Measurements from ENCODE around the gene CROCC.
"Not testable (repeated sequence)": the region's sequence is repeated elsewhere in the genome, so short reads cannot be mapped to it uniquely, and the experiment has no call there.

The CROCC gene

DNA sequence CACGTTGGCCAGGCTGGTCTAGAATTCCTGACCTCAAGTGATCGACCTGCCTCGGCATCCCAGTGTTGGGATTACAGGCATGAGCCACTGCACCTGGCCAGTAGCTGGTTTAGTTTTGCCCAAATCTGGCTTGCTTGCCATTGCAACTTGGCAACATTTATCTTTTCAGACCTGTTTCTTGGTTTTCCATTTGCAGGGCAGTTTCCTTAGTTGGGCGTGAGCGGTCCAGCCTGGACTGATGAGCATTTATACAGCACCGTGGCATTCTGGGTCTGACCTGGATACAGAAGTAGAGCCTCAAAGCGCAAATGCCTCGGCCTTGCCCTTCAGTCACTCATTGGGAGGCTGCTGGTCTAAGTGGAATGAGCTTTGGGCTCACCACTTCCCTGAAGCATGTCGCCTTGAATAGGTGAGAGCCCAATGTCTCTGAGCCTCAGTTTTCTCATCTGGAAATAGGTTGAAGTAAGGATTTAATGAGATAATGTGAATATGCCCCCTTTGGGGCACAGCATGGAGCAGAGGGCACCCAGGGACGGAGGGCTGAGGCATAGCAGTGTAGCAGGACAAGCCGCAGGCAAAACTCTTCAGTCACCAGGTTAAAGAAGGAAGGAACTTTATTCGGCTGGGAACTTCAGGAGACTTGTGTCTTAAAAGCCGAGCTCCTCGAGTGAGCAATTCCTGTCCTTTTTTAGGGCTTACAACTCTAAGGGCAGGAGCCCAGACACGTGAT is 2.6 kb upstream of the CROCC start:
- not testable (repeated sequence) for DNase-seq

DNA sequence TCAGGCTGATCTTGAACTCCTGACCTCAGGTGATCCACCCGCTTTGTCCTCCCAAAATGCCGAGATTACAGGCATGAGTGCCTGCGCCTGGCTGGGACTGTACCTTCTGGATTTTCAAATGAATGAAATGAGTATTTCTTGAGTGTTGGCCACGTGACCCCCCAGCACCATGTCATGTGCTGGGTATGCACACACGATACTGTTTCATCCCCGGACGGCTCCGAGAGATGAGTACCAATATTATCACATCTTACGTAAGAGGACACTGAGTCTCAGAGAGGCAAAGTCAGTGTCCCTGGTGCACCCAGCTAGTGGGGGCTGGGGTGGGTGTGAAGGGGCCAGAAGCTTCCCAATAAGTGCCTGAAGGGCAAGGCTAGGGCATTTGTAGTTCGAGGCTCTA is 780 bp upstream of the CROCC start:
- no peak for DNase-seq

- no peak for DNase-seq
Measured at GRCh38 chr1:16922466-16922865, 735 bp downstream of the CROCC start.

- DNase-seq, result no peak
Measured at GRCh38 chr1:16922885-16923431, 1.2 kb downstream of the CROCC start.

DNA sequence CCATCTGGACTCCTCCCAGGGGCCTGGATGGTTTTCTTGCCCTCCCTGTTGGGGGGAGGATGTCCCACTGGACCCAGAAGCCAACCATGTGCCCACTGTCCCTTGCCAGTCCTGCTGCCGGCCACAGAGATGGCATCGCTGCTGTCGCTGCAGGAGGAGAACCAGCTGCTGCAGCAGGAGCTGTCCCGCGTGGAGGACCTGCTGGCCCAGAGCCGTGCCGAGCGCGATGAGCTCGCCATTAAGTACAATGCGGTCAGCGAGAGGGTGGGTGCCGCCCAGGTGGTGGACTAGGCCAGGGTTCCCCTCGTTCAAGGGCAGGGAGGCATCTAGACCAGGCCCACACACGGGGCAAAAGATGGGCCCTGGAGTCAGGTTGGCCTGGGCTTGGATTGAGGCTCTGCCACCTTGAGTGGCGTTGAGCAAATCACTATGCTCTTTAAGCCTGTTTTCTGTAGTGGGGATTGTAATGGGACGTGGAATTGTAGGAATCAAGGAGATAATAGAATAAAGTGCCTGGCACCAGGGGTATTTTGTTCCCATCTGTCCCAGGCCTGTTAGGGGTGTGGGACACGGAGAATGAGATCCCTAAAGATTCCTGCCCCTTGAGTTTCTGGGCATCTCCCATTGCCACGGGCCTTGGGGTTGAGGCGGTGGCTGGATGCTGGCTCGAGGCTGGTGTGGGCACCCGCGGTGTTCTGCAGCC is 2.6 kb downstream of the CROCC start:
- no peak for DNase-seq

DNA sequence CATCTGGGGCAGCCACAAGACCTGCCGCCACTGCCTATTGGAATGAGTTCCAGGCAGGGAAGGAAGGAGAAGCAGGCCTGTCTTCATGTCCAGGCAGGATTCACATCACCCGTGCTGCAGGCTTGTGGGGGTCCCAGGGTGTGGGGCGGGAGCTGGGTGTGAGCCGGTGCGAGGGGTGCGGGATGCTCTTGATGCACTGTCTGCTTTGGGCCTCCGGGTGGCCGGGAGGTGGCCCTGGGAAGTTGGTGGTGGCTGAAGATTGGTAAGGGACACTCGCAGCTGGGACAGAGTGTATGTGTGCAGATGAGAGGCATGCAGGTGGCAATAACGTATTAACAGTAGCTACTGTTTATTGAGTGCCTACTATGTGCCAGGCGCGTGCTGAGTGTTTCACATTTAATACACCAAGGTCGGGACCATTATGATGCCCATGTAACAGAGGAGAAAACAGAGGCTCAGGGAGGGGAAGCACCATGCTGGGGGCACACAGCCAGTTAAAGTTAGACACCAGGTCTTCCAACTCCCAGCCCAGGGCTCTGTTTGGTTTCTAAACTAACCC is 3.3 kb downstream of the CROCC start:
- DNase-seq, result no peak

- no peak for DNase-seq
Measured at GRCh38 chr1:16925635-16926490, 4.1 kb downstream of the CROCC start.

GRCh38 chr1:16926491-16927073 is 4.9 kb downstream of the CROCC start:
- no peak for DNase-seq

DNA sequence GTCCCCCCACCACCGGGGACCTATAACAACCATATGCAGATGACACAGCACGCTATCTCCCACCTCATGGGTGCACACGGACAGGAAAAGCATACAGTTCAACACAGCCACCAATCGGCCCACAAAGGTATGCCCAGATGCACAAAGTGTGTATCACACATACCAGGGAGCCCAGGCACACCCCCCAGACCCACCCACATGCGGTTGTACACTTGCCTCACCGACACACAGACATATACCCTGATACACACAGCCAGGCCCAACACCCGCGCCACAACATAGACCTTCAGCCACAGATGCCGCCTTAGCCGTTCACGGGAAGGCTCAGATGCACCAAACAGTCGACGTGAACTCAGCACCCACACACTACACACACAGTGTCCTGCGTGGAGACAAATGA is 5.5 kb downstream of the CROCC start:
- no peak for DNase-seq

GRCh38 chr1:16927711-16928485 is 6.2 kb downstream of the CROCC start:
- DNase-seq, result no peak

DNA sequence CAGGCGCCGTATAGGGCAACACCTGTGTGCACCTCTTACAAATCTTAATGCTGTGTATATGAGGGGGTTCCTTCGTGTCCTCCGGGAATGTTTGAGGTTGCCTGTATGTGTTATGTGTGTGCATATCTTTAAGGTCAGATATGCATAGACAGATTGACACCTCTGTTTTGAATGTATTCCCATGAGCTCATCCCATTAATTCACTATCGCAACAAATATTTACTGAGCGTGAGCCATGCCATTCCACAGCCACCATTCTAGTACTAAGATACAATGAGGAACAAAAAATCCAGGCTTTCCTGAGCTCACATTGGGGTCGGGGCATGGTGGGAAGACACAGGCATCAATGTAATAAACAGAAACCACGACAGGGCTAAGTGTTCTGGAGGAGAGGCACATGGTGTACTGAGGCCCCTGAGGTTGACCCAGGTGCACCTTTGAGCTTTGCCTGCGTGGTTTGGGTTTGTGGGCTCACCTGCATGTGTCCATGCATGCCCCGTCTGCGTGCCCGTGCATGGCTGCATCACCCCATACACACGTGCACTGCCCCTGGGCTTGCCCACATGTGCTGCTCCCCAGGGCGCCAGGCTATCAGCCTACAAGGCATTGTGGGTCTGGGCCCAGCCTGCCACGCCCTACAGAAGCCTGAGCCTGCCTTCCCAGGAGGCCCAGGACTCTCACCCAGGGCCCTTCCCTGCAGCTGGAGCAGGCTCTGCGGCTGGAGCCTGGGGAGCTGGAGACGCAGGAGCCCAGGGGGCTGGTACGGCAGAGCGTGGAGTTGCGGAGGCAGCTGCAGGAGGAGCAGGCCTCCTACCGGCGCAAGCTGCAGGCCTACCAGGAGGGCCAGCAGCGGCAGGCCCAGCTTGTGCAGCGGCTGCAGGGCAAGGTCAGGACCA is 7.7 kb downstream of the CROCC start:
- DNase-seq, result not testable (repeated sequence)

GRCh38 chr1:16931206-16931934 is 9.6 kb downstream of the CROCC start:
- not testable (repeated sequence) for DNase-seq

GRCh38 chr1:16933945-16934344 is 12.2 kb downstream of the CROCC start:
- DNase-seq, result not testable (repeated sequence)

- not testable (repeated sequence) for DNase-seq
Measured at GRCh38 chr1:16936580-16936979, 14.8 kb downstream of the CROCC start.

- DNase-seq, result no peak
Measured at GRCh38 chr1:16938351-16939321, 16.9 kb downstream of the CROCC start.

DNA sequence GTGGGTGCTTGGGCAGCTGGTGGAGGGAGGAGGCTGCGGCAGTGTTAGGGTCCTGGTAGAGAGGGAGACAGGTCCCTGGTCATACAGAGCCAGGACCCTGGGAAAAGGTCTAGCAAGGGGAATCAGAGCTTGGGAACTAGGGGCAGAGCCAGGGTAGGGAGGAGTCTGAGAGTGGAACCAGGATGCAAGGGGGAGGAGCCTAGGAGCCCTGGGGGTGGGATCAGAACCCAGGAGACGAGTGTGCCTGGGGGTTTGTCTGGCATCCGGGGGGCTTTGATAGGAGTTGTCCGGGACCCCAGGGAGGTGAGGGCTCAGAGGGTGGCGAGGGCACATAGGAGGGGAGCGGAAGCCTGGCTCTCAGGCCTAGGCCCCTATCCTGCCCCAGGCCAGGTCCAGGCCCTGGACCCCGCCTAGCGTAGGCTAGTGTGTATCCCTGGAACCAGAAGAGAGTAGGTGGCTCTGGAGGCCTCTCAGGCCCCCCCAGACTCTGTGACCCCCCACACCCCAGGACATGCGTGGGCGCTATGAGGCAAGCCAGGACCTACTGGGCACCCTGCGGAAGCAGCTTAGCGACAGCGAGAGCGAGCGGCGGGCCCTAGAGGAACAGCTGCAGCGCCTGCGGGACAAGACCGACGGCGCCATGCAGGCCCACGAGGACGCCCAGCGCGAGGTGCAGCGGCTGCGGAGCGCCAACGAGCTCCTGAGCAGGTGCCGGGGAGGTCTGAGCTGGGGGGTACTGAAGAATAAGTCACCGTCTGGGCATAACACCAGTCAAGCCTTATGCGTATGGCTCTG is 17.9 kb downstream of the CROCC start:
- not testable (repeated sequence) for DNase-seq

GRCh38 chr1:16944038-16944437 is 22.3 kb downstream of the CROCC start:
- DNase-seq, result no peak

GRCh38 chr1:16945512-16945911 is 23.8 kb downstream of the CROCC start:
- DNase-seq, result not testable (repeated sequence)
